NCI-H345 treated with DMSO at 0.1 percent for 48 hours (cell line): ENCODE measurements around the gene THOP1.

Experiments
- DNase-seq: peaks from one replicate; lab custom pipeline; 2025; ENCODE audit not compliant: unreplicated experiment; lab: John Stamatoyannopoulos, UW

The THOP1 gene

DNA sequence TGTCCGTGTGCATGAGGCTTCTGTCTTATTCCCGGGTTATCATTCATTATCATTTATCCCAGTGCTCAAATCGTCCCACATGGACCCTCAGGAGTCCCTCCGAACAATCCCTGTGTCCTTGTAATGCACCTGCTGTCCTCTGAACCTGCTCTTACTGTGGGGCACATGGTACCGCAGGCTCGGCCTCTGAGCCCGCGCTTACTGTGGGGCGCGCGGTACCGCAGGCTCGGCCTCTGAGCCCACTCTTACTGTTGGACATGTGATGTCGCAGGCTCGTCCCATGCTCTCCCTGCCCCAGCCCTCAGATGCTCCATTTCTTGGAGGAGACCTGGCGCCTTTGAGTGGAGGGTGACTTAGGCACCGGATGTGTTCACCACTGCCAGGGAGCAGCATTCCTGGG is 17.5 kb downstream of the THOP1 start:
- DNase-seq, result no peak

DNA sequence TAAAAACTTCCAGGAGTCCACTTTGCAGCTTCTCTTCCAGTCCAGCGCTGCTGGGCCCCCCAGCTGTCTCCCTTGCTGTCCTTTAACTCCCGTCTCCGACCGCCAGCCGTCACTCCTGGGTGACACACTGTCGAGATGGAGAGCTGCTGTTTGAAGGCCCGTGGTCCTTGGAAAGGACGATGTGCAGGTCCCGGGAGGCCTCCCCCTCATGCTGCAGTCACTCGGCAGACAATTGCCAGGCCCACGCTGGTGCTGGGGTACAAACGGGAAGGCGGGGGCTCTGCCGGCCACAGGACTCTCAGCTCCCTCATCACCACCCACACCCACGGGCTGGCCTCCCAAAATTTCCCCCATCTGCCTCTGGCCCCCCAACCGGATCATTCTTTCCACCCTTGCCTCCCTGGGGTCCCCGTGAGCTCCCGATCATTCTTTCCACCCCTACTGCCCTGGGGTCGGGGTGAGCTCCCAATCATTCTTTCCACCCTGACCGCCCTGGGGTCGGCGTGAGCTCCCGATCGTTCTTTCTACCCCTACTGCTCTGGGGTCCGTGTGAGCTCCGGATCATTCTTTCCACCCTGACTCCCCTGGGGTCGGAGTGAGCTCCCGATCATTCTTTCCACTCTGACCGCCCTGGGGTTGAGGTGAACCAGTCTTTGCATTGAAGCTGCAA is 18.3 kb downstream of the THOP1 start:
- DNase-seq, result no peak

DNA sequence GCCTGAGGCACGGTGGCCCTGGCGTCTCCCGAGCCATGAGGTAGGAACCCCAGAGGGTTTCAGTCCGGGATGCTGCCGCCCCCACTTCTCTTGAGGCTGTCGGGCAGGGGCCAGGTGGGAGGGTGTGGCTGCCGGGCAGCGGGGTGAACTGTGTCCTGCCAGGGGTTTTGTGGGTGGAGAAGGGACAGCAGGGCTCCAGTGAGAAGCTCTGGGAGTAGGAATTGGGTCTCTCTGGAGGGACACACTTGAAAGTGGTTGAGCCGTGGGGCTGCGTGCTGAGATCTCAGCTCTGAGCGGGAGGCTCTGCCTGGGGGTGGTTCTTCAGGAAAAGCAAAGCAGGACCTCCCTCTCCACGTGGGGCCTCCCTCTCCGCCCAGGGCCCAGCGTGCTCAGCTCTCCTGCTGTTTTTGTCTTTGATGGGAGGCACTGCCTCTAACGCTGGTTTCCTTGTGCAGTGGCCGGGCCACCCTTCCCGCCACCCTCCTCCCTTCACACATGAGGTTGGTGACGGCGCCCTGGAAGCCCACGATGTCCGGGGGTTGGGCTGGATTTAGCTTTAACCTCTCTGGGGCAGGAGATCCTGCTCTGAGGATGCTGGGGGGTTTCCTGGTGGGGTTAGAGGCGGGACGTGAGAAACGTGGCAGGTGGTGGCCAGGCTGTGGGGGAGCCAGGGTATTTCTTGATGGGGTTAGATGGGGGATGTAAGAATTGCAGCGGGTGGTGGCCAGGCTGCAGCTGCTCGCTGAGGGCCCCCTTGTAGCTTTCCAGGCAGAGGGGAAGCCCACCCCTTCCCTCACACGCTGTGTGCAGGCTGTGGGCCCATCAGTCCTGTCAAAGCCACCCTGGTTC is 19.1 kb downstream of the THOP1 start:
- DNase-seq, result no peak

DNA sequence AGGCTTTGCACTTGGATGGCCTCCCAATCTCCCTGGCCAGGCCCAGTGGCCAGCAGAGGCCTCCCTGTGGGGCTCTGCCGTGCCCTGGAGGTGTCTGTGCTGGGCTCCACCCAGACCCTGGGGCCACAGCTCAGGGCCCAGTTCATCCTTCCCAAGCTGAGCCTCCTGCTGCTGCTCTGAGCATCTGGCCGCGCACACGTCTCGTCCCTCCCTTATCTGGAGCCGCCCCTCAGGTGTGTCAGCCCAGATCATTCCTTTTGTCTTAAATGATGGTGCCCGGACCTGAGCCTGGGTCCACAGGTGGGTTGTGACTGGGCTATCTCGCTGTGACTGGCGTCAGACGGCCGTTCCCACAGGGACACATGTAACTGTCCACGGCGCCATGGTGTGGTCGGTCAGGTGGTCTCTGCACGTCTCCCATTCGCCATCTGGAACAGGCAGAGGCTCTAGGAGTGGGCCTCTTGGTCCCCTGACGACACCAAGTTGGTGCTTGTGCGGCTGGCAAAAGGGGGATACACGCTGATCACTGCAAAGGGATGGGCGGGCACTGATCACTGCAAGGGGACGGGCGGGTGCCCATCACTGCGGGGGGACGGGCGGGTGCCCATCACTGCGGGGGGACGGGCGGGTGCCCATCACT is 20.1 kb downstream of the THOP1 start:
- DNase-seq, result no peak

DNA sequence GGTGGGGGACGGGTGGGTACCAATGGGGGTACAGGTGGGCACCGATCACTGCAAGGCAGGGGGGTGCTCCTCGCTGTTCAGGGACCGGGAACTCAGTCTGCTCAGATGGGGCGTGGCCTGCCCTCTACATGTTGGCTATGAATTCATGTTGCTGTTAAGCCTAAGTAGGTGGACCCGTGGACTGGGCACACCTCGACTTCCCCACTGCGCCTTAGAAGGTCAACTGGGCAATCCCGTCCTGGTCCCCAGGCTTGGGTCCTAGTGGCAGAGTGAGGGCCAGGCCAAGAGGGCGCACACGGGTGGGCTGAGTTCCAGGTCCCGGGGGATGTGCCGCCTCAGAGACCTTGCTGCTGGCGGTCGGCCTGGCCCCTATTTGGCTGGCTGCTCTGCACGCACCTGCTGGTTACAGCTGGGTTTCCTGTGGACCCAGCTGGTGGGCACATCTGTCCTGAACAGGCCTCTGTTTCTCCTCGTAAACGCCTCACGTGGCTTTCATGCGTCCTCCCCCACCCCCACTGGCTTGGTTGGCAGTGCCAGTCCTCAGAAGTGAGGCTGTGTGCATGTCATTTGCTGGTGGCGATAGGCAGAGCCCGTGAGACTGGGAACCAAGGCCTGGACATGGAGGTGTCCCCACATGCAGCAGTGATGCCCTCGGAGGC is 20.8 kb downstream of the THOP1 start:
- DNase-seq, result no peak

DNA sequence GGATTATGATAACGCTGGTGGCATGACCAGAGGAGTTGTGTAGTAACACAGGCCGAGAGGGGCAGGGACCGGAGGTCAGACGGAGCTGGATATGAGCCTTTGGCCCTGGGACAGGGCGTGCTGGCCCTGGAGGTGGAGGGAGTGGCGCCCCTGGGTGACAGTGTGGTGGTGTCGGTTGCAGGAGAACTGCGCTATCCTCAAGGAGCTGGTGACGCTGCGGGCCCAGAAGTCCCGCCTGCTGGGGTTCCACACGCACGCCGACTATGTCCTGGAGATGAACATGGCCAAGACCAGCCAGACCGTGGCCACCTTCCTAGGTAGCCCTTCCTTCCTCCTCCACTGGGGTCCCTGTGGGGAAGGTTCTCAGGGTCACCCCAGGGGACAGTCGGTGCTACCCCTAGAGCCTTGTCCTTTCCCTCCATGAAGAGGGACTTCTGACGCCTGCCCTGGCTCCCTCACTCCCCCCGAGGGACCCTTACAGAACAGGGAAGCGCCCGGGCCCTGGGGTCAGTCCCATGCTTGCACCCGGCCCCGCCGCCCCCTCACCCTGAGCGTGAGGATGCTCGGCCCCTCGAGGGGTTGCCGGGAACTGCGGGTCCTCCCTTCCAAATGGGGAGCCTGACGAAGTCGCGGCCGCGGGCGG is 21.6 kb downstream of the THOP1 start:
- DNase-seq, result no peak

DNA sequence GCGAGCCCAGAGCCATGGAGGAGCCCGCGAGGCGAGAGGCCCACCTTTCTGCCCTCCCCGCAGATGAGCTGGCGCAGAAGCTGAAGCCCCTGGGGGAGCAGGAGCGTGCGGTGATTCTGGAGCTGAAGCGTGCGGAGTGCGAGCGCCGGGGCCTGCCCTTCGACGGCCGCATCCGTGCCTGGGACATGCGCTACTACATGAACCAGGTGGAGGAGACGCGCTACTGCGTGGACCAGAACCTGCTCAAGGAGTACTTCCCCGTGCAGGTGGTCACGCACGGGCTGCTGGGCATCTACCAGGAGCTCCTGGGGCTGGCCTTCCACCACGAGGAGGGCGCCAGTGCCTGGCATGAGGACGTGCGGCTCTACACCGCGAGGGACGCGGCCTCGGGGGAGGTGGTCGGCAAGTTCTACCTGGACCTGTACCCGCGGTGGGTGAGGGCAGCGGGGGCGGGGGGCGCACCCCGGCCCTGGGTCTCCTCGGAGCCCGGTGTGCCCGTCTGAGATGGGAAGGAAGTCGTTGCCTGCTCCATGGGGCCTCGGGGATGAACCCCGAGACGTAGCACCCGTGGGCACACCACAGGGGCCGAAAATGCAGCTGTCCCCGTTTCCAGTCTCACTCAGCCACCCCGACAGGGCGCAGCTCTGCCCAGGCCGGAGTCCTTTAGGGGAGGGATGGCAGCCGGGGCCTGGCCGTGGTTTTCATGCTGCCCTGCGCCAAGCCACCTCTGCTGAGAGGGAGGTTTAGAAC is 22.3 kb downstream of the THOP1 start:
- DNase-seq, result no peak

DNA sequence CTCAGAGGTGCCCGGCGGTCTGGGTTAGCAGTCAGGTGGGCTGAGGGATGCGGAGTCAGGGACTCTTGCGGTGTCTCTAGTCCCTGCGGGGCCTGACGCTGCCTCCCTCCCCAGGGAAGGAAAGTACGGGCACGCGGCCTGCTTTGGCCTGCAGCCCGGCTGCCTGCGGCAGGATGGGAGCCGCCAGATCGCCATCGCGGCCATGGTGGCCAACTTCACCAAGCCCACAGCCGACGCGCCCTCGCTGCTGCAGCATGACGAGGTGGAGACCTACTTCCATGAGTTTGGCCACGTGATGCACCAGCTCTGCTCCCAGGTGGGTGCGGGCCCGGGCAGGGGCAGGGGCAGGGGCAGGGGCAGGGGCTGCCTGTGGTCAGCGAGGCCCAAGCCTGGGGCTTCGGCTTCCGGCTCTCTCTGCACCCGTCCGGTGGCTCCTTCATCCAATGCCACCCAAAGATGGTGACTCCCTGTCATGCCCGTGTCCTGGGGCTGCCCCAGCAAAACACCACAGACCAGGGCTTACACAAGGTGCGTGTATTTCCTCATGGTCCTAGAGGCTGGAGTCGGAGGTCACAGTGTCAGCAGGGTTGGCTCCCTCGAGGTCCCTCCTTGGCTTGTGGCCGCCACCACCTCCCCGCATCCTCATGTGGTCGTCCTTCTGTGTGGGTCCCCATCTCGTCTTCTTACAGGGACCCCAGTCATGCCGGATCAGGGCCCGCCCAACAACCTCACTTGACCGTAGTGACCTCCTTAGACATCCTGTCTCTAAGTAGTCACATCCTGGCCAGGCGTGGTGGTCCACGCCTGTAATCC is 23.0 kb downstream of the THOP1 start:
- DNase-seq, result no peak

DNA sequence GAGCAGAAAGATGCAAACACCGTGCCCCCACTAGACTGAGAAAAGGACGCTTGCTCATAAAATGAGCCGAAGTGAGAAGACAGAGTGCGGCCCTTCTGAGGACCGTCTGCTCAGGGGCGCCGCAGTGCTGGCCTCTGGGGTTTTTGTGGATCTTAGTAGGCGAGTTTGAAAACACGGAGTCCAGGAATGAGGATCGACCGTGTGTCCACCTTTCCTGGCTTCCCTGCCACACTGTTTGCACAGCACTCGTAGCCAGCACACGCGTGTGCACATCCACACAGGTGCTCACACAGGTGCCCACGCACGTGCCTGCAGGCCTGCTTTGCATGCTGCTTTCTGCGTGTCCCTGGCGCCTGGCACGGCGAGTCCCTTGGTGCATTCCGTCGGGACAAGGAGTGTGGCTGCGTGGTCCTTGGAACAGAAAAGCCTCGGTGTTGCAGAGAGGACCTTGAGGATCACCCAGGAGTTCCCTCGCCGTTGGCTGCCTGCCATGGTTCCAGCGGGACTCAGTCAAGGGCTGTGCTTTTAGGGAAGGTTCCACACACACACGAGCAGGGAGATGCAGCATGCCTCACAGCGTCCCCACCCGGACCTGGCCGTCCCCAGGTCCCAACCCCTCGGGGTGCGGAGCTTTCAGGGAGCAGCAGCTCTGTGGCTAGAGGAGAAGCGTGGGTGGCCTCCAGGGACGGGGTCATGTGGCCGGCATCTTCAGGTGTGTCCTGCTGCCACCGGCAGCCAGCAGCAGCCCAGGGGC is 24.3 kb downstream of the THOP1 start:
- DNase-seq, result no peak

DNA sequence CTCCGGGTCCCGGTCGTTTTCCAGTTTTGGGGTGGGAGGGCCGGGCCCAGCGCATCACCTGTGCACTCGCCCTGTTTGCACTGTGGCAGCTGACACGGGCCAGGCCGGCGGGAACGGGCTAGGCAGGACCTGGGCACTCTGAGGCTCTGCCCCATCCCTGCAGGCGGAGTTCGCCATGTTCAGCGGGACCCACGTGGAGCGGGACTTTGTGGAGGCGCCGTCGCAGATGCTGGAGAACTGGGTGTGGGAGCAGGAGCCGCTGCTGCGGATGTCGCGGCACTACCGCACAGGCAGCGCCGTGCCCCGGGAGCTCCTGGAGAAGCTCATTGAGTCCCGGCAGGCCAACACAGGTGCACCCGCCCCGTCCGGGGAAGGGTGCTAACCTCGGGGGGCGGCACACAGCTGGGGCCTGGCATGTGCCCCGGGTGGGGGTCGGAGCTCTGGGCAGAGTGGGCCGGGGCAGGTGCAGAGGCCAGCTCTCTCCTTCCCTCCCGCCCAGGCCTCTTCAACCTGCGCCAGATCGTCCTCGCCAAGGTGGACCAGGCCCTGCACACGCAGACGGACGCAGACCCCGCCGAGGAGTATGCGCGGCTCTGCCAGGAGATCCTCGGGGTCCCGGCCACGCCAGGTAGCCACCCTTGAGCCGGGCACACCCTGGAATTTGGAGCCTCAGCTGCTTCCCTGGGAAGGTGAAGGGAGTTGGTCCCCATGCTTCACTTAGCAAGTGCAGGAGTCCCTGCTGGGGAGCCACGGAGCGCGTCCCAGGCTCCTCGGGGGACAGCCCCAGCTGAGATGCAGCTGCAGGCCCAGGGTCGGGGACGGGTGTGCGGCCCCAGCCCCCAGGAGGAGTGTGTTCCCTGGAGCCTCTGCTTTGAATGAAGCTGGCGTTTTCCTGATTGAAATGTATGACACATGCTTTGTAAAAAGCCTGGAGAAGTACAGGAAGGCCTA is 25.1 kb downstream of the THOP1 start:
- no peak for DNase-seq

DNA sequence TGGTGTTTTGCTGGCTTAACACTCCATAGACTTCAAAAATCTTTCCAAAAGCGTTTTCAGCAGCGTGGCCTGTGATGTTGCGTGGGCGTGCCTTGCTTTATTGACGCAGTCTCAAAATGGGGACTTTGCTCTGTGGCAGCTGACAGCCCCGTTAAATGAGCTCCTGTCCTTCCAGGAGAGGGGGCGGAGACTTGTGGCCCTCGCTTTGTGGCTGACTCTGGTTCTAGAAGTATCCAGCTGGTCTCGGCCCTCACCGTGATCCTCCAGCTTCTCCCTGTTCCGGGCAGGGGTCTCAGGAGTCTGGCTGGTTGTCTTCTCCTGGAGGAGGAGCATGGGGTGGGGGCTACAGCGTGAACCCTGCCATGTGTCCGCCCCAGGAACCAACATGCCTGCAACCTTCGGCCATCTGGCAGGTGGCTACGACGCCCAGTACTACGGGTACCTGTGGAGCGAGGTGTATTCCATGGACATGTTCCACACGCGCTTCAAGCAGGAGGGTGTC is 26.0 kb downstream of the THOP1 start:
- no peak for DNase-seq

DNA sequence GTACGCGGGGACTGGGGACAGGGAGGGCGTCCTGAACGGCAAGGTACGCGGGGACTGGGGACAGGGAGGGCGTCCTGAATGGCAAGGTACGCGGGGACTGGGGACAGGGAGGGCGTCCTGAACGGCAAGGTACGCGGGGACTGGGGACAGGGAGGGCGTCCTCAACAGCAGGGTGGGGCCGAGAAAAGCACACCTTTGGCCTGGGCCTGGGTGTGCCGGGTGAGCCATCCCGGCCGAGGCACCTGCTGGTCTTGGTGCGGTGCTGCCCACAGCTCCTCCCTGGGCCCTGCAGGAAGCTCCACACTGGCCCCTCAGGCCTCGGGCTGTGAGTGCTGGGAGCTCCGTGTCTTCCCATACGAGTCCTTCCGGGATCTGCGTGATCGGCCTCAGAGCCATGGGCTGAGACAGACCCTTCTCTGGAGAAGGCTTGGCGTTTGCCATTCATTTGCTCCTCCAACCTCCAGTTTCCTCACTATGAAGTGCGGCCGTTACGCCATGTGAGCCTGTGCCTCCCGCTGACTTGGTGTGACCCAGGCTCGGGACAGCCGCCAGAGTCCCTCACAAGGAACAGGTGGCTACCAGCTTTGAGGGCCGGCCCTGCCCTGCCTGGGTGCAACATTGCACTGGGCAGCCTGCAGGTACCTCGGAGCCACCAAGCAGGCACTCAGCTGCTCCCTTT is 26.6 kb downstream of the THOP1 start:
- DNase-seq, result no peak

DNA sequence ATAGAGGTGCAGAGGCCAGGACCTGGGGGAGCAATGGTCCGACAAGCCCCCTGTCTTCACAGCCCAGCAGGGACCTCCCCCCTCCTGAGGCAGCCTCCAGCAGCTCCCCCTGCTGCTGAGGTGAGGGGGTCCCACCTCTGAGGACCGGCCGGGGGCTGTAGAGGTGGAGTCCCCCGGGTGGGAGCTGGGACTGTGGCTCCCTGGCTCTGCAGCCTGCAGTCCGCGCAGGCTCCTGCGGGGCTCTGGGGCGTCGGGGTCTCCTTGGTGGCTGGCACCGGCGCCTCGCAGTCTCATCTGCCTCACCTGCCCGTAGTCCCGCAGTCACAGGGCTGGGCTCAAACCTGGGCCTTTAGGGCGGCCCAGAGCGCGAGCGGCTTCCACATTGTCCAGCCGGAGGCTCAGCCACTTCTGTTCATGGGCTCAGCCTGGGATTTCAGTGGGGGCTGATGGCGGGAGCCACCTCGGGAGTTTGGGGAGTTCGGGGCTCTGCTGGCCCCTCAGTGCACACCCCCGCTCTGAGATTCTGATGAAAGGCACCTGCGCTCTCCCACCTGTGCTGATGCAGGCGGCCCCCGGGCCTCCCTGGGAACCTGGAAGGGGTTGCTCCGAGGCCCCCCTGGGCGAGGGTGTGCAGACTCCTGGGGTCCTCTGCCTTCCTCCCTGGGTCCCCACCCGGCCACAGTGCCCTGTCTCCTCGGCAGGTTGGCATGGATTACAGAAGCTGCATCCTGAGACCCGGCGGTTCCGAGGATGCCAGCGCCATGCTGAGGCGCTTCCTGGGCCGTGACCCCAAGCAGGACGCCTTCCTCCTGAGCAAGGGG is 27.3 kb downstream of the THOP1 start:
- no peak for DNase-seq

DNA sequence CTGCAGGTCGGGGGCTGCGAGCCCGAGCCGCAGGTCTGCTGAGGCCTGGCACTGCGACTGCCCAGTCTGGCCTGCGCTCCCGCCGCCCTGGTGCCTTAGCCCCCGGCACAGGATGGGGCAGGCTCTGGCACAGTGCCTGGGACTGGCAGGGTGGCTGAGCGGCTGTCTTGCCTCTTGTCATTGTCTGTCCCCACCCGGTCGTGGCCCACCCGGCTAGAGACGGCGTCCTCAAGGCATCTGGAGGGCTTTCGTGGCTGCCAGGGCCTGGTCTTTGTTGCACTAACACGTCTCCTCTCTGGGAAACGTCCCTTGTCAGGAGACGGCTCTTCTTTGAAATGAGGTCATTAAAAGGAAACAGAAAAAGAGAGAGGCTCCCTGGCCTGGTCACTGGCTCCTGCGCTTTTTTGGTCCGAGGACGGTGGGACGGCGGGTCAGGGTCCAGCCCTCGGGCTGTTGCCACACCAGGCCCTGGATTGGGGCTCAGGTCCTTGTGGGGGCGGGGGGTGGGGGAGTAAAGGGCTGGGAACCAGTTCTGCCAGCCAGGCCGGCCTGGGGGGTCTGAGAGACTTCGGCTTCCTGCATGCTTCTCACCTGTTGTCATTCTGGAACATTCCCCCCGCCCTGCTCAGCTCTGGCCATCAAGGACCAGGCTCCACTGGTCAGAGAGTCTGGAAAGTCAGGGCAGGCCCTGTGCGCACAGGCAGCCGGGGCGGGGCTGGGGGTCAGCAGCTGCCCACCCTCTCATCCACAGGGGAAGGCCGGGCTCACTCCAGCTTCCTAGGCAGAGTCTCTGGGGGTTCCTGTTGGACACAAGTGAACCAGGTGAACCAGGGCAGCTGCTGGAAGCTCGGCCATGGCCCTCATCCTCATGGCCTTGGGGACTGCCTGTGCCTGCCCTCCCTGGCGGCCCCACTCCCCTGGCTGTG is 28.2 kb downstream of the THOP1 start:
- DNase-seq, result no peak

DNA sequence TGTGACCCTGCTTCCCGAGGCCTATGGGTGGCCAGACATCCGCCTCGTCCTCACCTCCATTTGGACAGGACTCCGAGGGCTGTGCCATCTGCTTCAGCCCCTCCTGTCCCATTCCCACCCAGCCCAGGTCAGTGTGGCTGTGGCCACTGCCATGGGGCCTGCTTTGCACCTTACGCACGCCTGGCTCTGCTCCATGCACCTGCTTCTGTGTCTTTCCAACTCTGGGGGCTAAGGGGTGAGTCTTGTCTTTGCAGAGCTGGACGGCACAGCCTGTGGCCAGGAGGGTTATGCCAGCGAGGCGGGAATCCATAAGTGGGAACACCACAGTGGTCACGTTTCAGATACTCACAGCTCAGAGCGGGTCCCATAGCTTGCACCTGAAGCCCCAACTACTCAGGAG is 29.1 kb downstream of the THOP1 start:
- DNase-seq, result no peak
